WTC11 (cell line): ENCODE measurements around the gene CLDND2. TPM values are rescaled to one million over a fixed set of nuclear protein-coding genes. Genes with fewer than 3 reads are reported as not detected.

ENCODE experiments used
- ATAC-seq: fragments of 200-7000 bp; cut with Tn5 transposase; 2 replicates; pipeline ENCODE4 v1.10.0; 2021; ENCODE audit warnings: mild to moderate bottlenecking, moderate library complexity
- CTCF ChIA-PET: fragments of 300-600 bp; sonication (Branson Sonifier 250); formaldehyde crosslinking; loops from one replicate; lab custom pipeline; 2021; ENCODE audit warnings: antibody characterized with exemption; lab: Charles Lee
- POLR2A ChIA-PET: fragments of 350-600 bp; sonication (Branson Sonifier 250); formaldehyde crosslinking; loops from one replicate; lab custom pipeline; 2021; ENCODE audit warnings: antibody characterized with exemption; lab: Charles Lee
- DNase-seq: peaks from one replicate; pipeline ENCODE4 v3.0.0; 2021; ENCODE audit warnings: low spot score
- H3K27ac Mint-ChIP-seq: 2 replicates; pipeline ENCODE4 v1.8.0; 2021; ENCODE audit warnings: mixed read lengths
- H3K27me3 Mint-ChIP-seq: 2 replicates; pipeline ENCODE4 v1.8.0; 2021; ENCODE audit warnings: low read depth, mild to moderate bottlenecking, moderate library complexity, mixed read lengths
- H3K36me3 Mint-ChIP-seq: 2 replicates; pipeline ENCODE4 v1.8.0; 2021; ENCODE audit warnings: mixed read lengths
- H3K4me1 Mint-ChIP-seq: 2 replicates; pipeline ENCODE4 v1.8.0; 2022; ENCODE audit warnings: mixed read lengths
- H3K4me3 Mint-ChIP-seq: 2 replicates; pipeline ENCODE4 v1.8.0; 2021; ENCODE audit warnings: mild to moderate bottlenecking, moderate library complexity, mixed read lengths
- H3K9me3 Mint-ChIP-seq: 2 replicates; pipeline ENCODE4 v1.8.0; 2021; ENCODE audit warnings: mixed read lengths
- ATF1 ChIP-seq: sonication (generic); formaldehyde crosslinking; IDR thresholded peaks from 2 replicates; pipeline ENCODE4 v1.8.1; 2023; ENCODE audit warnings: mild to moderate bottlenecking, moderate library complexity, missing genetic modification reagents
- CBFB ChIP-seq: sonication (generic); formaldehyde crosslinking; IDR thresholded peaks from 2 replicates; pipeline ENCODE4 v1.8.1; 2022; ENCODE audit warnings: mild to moderate bottlenecking, low read depth, missing genetic modification reagents
- CREM ChIP-seq: sonication (generic); formaldehyde crosslinking; IDR thresholded peaks from 2 replicates; pipeline ENCODE4 v1.8.1; 2022; ENCODE audit warnings: mild to moderate bottlenecking, missing genetic modification reagents, moderate library complexity
- FOXK1 ChIP-seq: sonication (generic); formaldehyde crosslinking; IDR thresholded peaks from 2 replicates; pipeline ENCODE4 v1.8.0; 2022; ENCODE audit warnings: mild to moderate bottlenecking, moderate library complexity, missing genetic modification reagents
- HMGA2 ChIP-seq: fragments of 250-450 bp; sonication (Bioruptor Pico); IDR thresholded peaks from 2 replicates; pipeline ENCODE4 v1.4.0; 2021; ENCODE audit warnings: mild to moderate bottlenecking, moderate library complexity
- IRF2 ChIP-seq: sonication (generic); formaldehyde crosslinking; IDR thresholded peaks from 2 replicates; pipeline ENCODE4 v1.8.0; 2022; ENCODE audit warnings: low read depth, missing genetic modification reagents, borderline replicate concordance
- MXD4 ChIP-seq: fragments of 250-450 bp; sonication (Bioruptor Pico); IDR thresholded peaks from 2 replicates; pipeline ENCODE4 v1.8.0; 2021; ENCODE audit warnings: mild to moderate bottlenecking, moderate library complexity, borderline replicate concordance
- NFYB ChIP-seq: sonication (generic); formaldehyde crosslinking; conservative IDR thresholded peaks from 2 replicates; pipeline ENCODE4 v1.8.0; 2022; ENCODE audit warnings: low read depth, missing genetic modification reagents
- TEAD4 ChIP-seq: sonication (generic); formaldehyde crosslinking; IDR thresholded peaks from 2 replicates; pipeline ENCODE4 v1.8.0; 2022; ENCODE audit warnings: mild to moderate bottlenecking, missing genetic modification reagents
- ZNF423 ChIP-seq: fragments of 250-450 bp; sonication (Bioruptor Pico); IDR thresholded peaks from 2 replicates; pipeline ENCODE4 v2.1.2; 2022; ENCODE audit warnings: mild to moderate bottlenecking, moderate library complexity
- total RNA-seq: library from RNA; stranded (reverse); gene quantifications from 3 replicates; pipeline ENCODE4 v1.2.3, GENCODE V29; 2021
- TF ChIP-seq, protein P1 (sequence below): sonication (generic); formaldehyde crosslinking; IDR thresholded peaks from 2 replicates; pipeline ENCODE4 v1.8.1; 2023; ENCODE audit warnings: mild to moderate bottlenecking, missing genetic modification reagents, borderline replicate concordance
- TF ChIP-seq, protein P2 (sequence below): sonication (generic); formaldehyde crosslinking; IDR thresholded peaks from 2 replicates; pipeline ENCODE4 v1.8.0; 2022; ENCODE audit warnings: mild to moderate bottlenecking, missing genetic modification reagents
- TF ChIP-seq, protein P3 (sequence below): sonication (generic); formaldehyde crosslinking; IDR thresholded peaks from 2 replicates; pipeline ENCODE4 v1.8.1; 2023; ENCODE audit warnings: mild to moderate bottlenecking, missing genetic modification reagents, moderate library complexity
- TF ChIP-seq, protein P4 (sequence below): sonication (generic); formaldehyde crosslinking; IDR thresholded peaks from 2 replicates; pipeline ENCODE4 v1.8.0; 2023; ENCODE audit warnings: missing genetic modification reagents
- TF ChIP-seq, protein P5 (sequence below): sonication (generic); formaldehyde crosslinking; conservative IDR thresholded peaks from 2 replicates; pipeline ENCODE4 v1.8.1; 2022; ENCODE audit warnings: mild to moderate bottlenecking, missing genetic modification reagents
- TF ChIP-seq, protein P6 (sequence below): sonication (generic); formaldehyde crosslinking; IDR thresholded peaks from 2 replicates; pipeline ENCODE4 v1.8.0; 2022; ENCODE audit warnings: mild to moderate bottlenecking, missing genetic modification reagents
- TF ChIP-seq, protein P7 (sequence below): sonication (generic); formaldehyde crosslinking; IDR thresholded peaks from 2 replicates; pipeline ENCODE4 v1.8.0; 2023; ENCODE audit warnings: mild to moderate bottlenecking, missing genetic modification reagents
- TF ChIP-seq, protein P8 (sequence below): sonication (generic); formaldehyde crosslinking; IDR thresholded peaks from 2 replicates; pipeline ENCODE4 v1.8.1; 2023; ENCODE audit warnings: mild to moderate bottlenecking, missing genetic modification reagents

CLDND2 gene
- total RNA-seq, 1 experiment from 2014 or later, result 1.7 TPM

DNA sequence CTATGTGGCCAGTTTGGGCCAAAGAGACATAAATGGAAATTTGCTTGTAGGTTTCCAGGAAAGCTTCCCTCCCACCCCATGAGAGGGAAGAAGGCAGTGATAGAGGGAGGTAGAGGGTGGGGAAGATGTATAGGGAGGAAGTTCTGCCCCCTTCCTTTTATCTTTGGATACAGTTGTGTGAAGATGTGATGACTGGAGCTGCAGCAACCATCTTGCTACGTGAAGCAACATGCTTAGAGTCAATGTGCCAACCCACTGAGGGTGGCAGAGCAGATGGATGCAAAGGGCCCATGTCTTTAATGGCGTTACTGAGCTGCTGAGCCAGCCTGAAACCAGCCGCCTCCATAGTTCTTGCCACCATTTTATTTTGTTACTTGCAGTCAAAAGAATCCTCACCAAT lies 37.6 kb downstream of the CLDND2 start (continued):
- TF ChIP-seq, protein P1, sequence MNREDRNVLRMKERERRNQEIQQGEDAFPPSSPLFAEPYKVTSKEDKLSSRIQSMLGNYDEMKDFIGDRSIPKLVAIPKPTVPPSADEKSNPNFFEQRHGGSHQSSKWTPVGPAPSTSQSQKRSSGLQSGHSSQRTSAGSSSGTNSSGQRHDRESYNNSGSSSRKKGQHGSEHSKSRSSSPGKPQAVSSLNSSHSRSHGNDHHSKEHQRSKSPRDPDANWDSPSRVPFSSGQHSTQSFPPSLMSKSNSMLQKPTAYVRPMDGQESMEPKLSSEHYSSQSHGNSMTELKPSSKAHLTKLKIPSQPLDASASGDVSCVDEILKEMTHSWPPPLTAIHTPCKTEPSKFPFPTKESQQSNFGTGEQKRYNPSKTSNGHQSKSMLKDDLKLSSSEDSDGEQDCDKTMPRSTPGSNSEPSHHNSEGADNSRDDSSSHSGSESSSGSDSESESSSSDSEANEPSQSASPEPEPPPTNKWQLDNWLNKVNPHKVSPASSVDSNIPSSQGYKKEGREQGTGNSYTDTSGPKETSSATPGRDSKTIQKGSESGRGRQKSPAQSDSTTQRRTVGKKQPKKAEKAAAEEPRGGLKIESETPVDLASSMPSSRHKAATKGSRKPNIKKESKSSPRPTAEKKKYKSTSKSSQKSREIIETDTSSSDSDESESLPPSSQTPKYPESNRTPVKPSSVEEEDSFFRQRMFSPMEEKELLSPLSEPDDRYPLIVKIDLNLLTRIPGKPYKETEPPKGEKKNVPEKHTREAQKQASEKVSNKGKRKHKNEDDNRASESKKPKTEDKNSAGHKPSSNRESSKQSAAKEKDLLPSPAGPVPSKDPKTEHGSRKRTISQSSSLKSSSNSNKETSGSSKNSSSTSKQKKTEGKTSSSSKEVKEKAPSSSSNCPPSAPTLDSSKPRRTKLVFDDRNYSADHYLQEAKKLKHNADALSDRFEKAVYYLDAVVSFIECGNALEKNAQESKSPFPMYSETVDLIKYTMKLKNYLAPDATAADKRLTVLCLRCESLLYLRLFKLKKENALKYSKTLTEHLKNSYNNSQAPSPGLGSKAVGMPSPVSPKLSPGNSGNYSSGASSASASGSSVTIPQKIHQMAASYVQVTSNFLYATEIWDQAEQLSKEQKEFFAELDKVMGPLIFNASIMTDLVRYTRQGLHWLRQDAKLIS (CRISPR knock-in tag), result no peak

DNA sequence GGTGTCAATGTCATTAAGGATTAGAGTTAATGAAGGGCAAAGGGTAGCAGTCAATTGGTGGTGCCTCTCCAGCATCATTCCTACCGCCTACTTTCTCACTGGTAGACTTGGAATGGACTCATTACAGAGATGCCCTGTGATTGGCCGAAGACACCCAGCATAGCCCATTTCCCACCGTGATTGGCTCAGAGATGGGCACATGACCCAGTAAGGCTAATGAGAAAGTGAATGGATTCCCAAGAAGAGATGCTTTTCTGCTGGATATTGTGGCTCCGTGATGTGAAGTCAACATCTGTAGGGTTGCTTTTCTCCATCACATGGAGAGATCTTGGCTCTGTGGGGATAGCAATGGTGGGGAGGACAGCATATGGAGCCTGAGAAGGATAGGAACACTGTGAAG lies 38.4 kb downstream of the CLDND2 start:
- TF ChIP-seq HMGA2 (no peak), ATF1 (CRISPR knock-in tag) (no peak)
- TF ChIP-seq, protein P2, sequence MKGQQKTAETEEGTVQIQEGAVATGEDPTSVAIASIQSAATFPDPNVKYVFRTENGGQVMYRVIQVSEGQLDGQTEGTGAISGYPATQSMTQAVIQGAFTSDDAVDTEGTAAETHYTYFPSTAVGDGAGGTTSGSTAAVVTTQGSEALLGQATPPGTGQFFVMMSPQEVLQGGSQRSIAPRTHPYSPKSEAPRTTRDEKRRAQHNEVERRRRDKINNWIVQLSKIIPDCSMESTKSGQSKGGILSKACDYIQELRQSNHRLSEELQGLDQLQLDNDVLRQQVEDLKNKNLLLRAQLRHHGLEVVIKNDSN (CRISPR knock-in tag), result peak; percentile 23; the same call in 1 of the 2 replicates
- TF ChIP-seq, protein P3, sequence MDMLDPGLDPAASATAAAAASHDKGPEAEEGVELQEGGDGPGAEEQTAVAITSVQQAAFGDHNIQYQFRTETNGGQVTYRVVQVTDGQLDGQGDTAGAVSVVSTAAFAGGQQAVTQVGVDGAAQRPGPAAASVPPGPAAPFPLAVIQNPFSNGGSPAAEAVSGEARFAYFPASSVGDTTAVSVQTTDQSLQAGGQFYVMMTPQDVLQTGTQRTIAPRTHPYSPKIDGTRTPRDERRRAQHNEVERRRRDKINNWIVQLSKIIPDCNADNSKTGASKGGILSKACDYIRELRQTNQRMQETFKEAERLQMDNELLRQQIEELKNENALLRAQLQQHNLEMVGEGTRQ (CRISPR knock-in tag), result peak; percentile 62; the same call in 1 of the 2 replicates
- no peak overlapping the region for H3K27ac Mint-ChIP-seq
- ATAC-seq, result no peak
- no peak for DNase-seq
- ChIA-PET CTCF (no interaction called here), POLR2A (no interaction called here)
- H3K9me3 Mint-ChIP-seq, result peaks cover 25% of the 10 kb centered on the region
- peaks cover 21% of the 10 kb centered on the region for H3K27me3 Mint-ChIP-seq
- H3K4me3 Mint-ChIP-seq, result no peak overlapping the region
- H3K4me1 Mint-ChIP-seq, result peaks cover 8% of the 10 kb centered on the region
- peaks cover 41% of the 10 kb centered on the region for H3K36me3 Mint-ChIP-seq

DNA sequence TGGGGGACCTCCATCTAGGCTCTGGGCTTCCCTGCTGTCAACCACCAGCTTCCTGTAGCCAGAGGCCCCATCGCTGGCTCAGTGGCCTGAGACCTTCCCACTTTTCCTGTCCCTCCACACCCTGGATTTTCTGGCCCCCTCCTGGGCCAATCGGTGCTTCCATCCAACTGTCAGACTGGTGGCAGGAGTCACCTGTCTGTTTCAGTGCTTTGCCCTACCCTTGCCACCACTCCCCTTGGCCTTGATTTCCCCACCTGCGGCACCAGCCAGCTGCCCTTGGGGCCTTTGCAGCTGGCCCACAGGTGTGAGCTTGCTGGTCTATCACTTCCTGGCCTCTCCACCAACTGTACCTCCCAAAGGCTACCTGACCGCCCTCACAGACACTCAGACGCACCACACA lies 39.4 kb downstream of the CLDND2 start:
- CTCF ChIA-PET, result interaction anchor here (3.4 kb wide), 1 partner anchor 9 kb away, joined by 21 read pairs; no protein-coding TSS in a partner anchor
- Mint-ChIP-seq H3K36me3 (peaks cover 33% of the 10 kb centered on the region), H3K27me3 (peaks cover 21% of the 10 kb centered on the region)
- TF ChIP-seq TEAD4, result no peak
- no peak for TF ChIP-seq ZNF423 (CRISPR knock-in tag)
- no peak for TF ChIP-seq CBFB (CRISPR knock-in tag)
- TF ChIP-seq, protein P4, sequence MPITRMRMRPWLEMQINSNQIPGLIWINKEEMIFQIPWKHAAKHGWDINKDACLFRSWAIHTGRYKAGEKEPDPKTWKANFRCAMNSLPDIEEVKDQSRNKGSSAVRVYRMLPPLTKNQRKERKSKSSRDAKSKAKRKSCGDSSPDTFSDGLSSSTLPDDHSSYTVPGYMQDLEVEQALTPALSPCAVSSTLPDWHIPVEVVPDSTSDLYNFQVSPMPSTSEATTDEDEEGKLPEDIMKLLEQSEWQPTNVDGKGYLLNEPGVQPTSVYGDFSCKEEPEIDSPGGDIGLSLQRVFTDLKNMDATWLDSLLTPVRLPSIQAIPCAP (CRISPR knock-in tag), result no peak
- TF ChIP-seq, protein P5, sequence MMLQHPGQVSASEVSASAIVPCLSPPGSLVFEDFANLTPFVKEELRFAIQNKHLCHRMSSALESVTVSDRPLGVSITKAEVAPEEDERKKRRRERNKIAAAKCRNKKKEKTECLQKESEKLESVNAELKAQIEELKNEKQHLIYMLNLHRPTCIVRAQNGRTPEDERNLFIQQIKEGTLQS (CRISPR knock-in tag), result no peak
- no peak for TF ChIP-seq CREM (CRISPR knock-in tag)
- no peak for TF ChIP-seq NFYB (CRISPR knock-in tag)
- TF ChIP-seq, protein P6, sequence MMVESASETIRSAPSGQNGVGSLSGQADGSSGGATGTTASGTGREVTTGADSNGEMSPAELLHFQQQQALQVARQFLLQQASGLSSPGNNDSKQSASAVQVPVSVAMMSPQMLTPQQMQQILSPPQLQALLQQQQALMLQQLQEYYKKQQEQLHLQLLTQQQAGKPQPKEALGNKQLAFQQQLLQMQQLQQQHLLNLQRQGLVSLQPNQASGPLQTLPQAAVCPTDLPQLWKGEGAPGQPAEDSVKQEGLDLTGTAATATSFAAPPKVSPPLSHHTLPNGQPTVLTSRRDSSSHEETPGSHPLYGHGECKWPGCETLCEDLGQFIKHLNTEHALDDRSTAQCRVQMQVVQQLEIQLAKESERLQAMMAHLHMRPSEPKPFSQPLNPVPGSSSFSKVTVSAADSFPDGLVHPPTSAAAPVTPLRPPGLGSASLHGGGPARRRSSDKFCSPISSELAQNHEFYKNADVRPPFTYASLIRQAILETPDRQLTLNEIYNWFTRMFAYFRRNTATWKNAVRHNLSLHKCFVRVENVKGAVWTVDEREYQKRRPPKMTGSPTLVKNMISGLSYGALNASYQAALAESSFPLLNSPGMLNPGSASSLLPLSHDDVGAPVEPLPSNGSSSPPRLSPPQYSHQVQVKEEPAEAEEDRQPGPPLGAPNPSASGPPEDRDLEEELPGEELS (CRISPR knock-in tag), result no peak
- TF ChIP-seq, protein P7, sequence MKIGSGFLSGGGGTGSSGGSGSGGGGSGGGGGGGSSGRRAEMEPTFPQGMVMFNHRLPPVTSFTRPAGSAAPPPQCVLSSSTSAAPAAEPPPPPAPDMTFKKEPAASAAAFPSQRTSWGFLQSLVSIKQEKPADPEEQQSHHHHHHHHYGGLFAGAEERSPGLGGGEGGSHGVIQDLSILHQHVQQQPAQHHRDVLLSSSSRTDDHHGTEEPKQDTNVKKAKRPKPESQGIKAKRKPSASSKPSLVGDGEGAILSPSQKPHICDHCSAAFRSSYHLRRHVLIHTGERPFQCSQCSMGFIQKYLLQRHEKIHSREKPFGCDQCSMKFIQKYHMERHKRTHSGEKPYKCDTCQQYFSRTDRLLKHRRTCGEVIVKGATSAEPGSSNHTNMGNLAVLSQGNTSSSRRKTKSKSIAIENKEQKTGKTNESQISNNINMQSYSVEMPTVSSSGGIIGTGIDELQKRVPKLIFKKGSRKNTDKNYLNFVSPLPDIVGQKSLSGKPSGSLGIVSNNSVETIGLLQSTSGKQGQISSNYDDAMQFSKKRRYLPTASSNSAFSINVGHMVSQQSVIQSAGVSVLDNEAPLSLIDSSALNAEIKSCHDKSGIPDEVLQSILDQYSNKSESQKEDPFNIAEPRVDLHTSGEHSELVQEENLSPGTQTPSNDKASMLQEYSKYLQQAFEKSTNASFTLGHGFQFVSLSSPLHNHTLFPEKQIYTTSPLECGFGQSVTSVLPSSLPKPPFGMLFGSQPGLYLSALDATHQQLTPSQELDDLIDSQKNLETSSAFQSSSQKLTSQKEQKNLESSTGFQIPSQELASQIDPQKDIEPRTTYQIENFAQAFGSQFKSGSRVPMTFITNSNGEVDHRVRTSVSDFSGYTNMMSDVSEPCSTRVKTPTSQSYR (CRISPR knock-in tag), result no peak
- TF ChIP-seq, protein P8, sequence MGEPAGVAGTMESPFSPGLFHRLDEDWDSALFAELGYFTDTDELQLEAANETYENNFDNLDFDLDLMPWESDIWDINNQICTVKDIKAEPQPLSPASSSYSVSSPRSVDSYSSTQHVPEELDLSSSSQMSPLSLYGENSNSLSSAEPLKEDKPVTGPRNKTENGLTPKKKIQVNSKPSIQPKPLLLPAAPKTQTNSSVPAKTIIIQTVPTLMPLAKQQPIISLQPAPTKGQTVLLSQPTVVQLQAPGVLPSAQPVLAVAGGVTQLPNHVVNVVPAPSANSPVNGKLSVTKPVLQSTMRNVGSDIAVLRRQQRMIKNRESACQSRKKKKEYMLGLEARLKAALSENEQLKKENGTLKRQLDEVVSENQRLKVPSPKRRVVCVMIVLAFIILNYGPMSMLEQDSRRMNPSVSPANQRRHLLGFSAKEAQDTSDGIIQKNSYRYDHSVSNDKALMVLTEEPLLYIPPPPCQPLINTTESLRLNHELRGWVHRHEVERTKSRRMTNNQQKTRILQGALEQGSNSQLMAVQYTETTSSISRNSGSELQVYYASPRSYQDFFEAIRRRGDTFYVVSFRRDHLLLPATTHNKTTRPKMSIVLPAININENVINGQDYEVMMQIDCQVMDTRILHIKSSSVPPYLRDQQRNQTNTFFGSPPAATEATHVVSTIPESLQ (CRISPR knock-in tag), result no peak
- no peak for TF ChIP-seq IRF2 (CRISPR knock-in tag)
- no peak for TF ChIP-seq MXD4 (CRISPR knock-in tag)
- TF ChIP-seq FOXK1 (CRISPR knock-in tag), result no peak

More for the DNA sequence above, 39.4 kb downstream of the CLDND2 start:
- H3K27ac Mint-ChIP-seq, result no peak overlapping the region
- no peak for ATAC-seq
- H3K4me3 Mint-ChIP-seq, result no peak overlapping the region
- no peak for DNase-seq
- POLR2A ChIA-PET, result no interaction called here
- peaks cover 8% of the 10 kb centered on the region for H3K4me1 Mint-ChIP-seq
- H3K9me3 Mint-ChIP-seq, result peaks cover 22% of the 10 kb centered on the region
